A549 (cell line): ENCODE data around the gene ZNF469. TPM values are rescaled to one million over a fixed set of nuclear protein-coding genes. Genes with fewer than 3 reads are reported as not detected.

Experiments
- ATAC-seq, 2 experiments: fragments of 200-7000 bp in 1 of 2; fragments of >200 bp in 1 of 2; cut with Nextera tagmentation in 1 of 2; cut with Tn5 transposase in 1 of 2; 3 replicates each; pipeline versions ENCODE4 v1.8.0 to v1.9.1; 2018 to 2020; ENCODE audit warnings: mild to moderate bottlenecking in 1 of 2, moderate library complexity in 1 of 2
- CTCF ChIA-PET: fragments of 300-600 bp; sonication (Branson Sonifier 250); formaldehyde crosslinking; extraction: SDS; loops from one replicate; lab custom pipeline; 2021; ENCODE audit warnings: antibody characterized with exemption, inconsistent platforms; lab: Yijun Ruan, JAX
- POLR2A ChIA-PET: fragments of 350-600 bp; formaldehyde crosslinking; extraction: SDS; loops from one replicate; lab custom pipeline; 2021; ENCODE audit warnings: antibody characterized with exemption, inconsistent platforms; lab: Yijun Ruan, JAX
- DNase-seq, 2 experiments: peaks; one replicate each; pipeline versions ENCODE4 v3.0.0 to v3.0.0-alpha.2; 2011 to 2016; ENCODE audit warnings: low read depth in 1 of 2, low spot score in 1 of 2
- FAIRE-seq: peaks from 2 replicates; lab custom pipeline; 2011; peaks lifted over from hg19 to GRCh38; lab: Jason Lieb, UNC
- H3K27ac ChIP-seq, 2 experiments: fragments of >200 bp; sonication (Bioruptor Twin); formaldehyde crosslinking; 3 replicates each; pipeline ENCODE4 v1.5.1; 2016 to 2017
- H3K4me1 ChIP-seq: fragments of >200 bp; sonication (Bioruptor Twin); formaldehyde crosslinking; 3 replicates; pipeline ENCODE4 v1.6.1; 2016
- H3K4me2 ChIP-seq: fragments of >200 bp; sonication (Bioruptor Twin); formaldehyde crosslinking; 3 replicates; pipeline ENCODE4 v1.6.1; 2016
- H3K4me3 ChIP-seq: fragments of >200 bp; sonication (Bioruptor Twin); formaldehyde crosslinking; 3 replicates; pipeline ENCODE4 v1.5.1; 2016
- H3K9me3 ChIP-seq: fragments of >200 bp; sonication (Bioruptor Twin); formaldehyde crosslinking; 3 replicates; pipeline ENCODE4 v1.6.1; 2016
- CBX8 ChIP-seq: fragments of 200-600 bp; sonication (generic); IDR thresholded peaks from 2 replicates; pipeline ENCODE4 v1.6.1; 2016
- CHD2 ChIP-seq: fragments of 150-350 bp; IDR thresholded peaks from 2 replicates; pipeline ENCODE4 v1.6.1; 2014; ENCODE audit warnings: low read length; ENCODE audit not compliant: partially characterized antibody
- EHMT2 ChIP-seq: fragments of 200-600 bp; sonication (generic); IDR thresholded peaks from 2 replicates; pipeline ENCODE4 v1.6.1; 2016; ENCODE audit warnings: antibody characterized with exemption, low read depth, mild to moderate bottlenecking, moderate library complexity
- ESRRA ChIP-seq: fragments of 150-350 bp; IDR thresholded peaks from 2 replicates; pipeline ENCODE4 v1.6.1; 2014; ENCODE audit warnings: mild to moderate bottlenecking, low read length, borderline replicate concordance
- HDAC2 ChIP-seq: fragments of 200-600 bp; sonication (generic); IDR thresholded peaks from 2 replicates; pipeline ENCODE4 v1.6.1; 2016
- KDM5A ChIP-seq: fragments of 200-600 bp; sonication (generic); IDR thresholded peaks from 2 replicates; pipeline ENCODE4 v1.6.1; 2016; ENCODE audit warnings: antibody characterized with exemption, mild to moderate bottlenecking
- MAFK ChIP-seq: fragments of 450-650 bp; IDR thresholded peaks from 2 replicates; pipeline ENCODE4 v1.6.1; 2014; ENCODE audit not compliant: partially characterized antibody
- MAZ ChIP-seq: fragments of 150-350 bp; IDR thresholded peaks from 2 replicates; pipeline ENCODE4 v1.6.1; 2014; ENCODE audit warnings: antibody characterized with exemption, low read depth, low read length, borderline replicate concordance
- MYC ChIP-seq: IDR thresholded peaks from 2 replicates; pipeline ENCODE4 v1.6.1; 2012; ENCODE audit warnings: mild to moderate bottlenecking, inconsistent platforms, low read length, improper control_type of control experiment, borderline replicate concordance
- NR3C1 ChIP-seq: fragments of >200 bp; sonication (Bioruptor Twin); formaldehyde crosslinking; IDR thresholded peaks from 3 replicates; pipeline ENCODE4 v1.6.1; 2017
- RCOR1 ChIP-seq: fragments of 150-350 bp; IDR thresholded peaks from 2 replicates; pipeline ENCODE4 v1.6.1; 2014; ENCODE audit warnings: antibody characterized with exemption, low read length, low read depth
- RNF2 ChIP-seq: fragments of 200-600 bp; sonication (generic); IDR thresholded peaks from 2 replicates; pipeline ENCODE4 v1.6.1; 2016; ENCODE audit warnings: low read depth, mild to moderate bottlenecking, antibody characterized with exemption, moderate library complexity, borderline replicate concordance
- SMC3 ChIP-seq: fragments of >200 bp; sonication (Bioruptor Twin); formaldehyde crosslinking; IDR thresholded peaks from 3 replicates; pipeline ENCODE4 v1.6.1; 2018; ENCODE audit warnings: inconsistent platforms
- TFCP2L1 ChIP-seq: fragments of 250-450 bp; sonication (Bioruptor Pico); IDR thresholded peaks from 2 replicates; pipeline ENCODE4 v1.5.0; 2021; ENCODE audit warnings: mild to moderate bottlenecking
- TP53 ChIP-seq: fragments of 250-450 bp; sonication (Bioruptor Pico); IDR thresholded peaks from 2 replicates; pipeline ENCODE4 v1.5.0; 2021; ENCODE audit warnings: mild to moderate bottlenecking, moderate library complexity
- WGBS: methylation state at CpG from one replicate; pipeline ENCODE4 v1.1.6; 2017; ENCODE audit errors: missing lambda C conversion rate; 5-methylcytosine and 5-hydroxymethylcytosine counted together
- polyA plus RNA-seq, 4 experiments: library from polyadenylated mRNA; depleted of rRNA in 3 of 4; stranded (reverse); fragments of >200 nt; fragmentation: RNase III in 1 of 4; extraction: RNeasy Plus Mini Kit Qiagen cat#74134 plus additional on column Dnase treatment in 1 of 4; gene quantifications; 2 replicates in 3 of 4; 3 replicates in 1 of 4; pipeline ENCODE4 v1.2.3, GENCODE V29; 2011 to 2017
- TF ChIP-seq, protein P1 (sequence below): fragments of 250-450 bp; sonication (Bioruptor Pico); IDR thresholded peaks from 2 replicates; pipeline ENCODE4 v1.5.0; 2020; ENCODE audit warnings: low read depth, mild to moderate bottlenecking, moderate library complexity
- TF ChIP-seq, protein P2 (sequence below): fragments of 200-600 bp; sonication (generic); IDR thresholded peaks from 2 replicates; pipeline ENCODE4 v1.6.1; 2016; ENCODE audit warnings: antibody characterized with exemption, mild to moderate bottlenecking, moderate library complexity
- TF ChIP-seq, protein P3 (sequence below): fragments of >200 bp; sonication (Bioruptor Twin); formaldehyde crosslinking; IDR thresholded peaks from 3 replicates; pipeline ENCODE4 v1.6.1; 2016
- TF ChIP-seq, protein P4 (sequence below): IDR thresholded peaks from 2 replicates; pipeline ENCODE4 v1.6.1; 2012
- TF ChIP-seq, protein P5 (sequence below): IDR thresholded peaks from 2 replicates; pipeline ENCODE4 v1.6.1; 2012; ENCODE audit warnings: low read depth, borderline replicate concordance

Gene ZNF469
- polyA plus RNA-seq, 2 of the 4 experiments (the other 2 are of a cell fraction) = 0.47 to 4.4 TPM

DNA sequence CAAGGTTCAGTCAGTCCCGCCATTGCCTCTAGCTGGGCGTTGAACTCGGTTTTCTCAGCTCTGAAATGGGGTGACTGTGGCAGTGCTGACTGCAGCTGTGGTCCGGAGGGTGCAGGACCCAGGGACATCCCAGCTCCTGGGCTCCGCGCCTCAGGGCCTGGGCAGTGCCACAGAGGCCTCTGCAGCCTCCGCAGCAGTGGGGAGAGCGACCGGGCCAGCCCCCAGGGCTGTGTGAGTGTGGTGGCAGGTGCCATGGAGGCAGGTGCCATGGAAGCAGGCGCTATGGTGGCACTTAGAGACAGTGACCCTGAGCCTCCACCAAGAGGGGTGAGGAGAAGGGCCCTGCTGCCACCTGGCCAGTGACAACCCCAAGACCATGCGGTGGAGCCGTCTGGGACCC lies 30.9 kb downstream of the ZNF469 start:
- Histone ChIP-seq H3K9me3 (no peaks in the 10 kb centered on the region), H3K27ac (no peak overlapping the region), H3K4me3 (no peak overlapping the region), H3K4me1 (no peaks in the 10 kb centered on the region), H3K4me2 (no peak overlapping the region)
- WGBS = 92% methylated on average over 6 of the region's 12 CpGs
- no peak for FAIRE-seq
- DNase-seq = no peak
- TF ChIP-seq, protein P1, sequence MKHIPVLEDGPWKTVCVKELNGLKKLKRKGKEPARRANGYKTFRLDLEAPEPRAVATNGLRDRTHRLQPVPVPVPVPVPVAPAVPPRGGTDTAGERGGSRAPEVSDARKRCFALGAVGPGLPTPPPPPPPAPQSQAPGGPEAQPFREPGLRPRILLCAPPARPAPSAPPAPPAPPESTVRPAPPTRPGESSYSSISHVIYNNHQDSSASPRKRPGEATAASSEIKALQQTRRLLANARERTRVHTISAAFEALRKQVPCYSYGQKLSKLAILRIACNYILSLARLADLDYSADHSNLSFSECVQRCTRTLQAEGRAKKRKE (CRISPR knock-in tag) = no peak
- TF ChIP-seq, protein P2, sequence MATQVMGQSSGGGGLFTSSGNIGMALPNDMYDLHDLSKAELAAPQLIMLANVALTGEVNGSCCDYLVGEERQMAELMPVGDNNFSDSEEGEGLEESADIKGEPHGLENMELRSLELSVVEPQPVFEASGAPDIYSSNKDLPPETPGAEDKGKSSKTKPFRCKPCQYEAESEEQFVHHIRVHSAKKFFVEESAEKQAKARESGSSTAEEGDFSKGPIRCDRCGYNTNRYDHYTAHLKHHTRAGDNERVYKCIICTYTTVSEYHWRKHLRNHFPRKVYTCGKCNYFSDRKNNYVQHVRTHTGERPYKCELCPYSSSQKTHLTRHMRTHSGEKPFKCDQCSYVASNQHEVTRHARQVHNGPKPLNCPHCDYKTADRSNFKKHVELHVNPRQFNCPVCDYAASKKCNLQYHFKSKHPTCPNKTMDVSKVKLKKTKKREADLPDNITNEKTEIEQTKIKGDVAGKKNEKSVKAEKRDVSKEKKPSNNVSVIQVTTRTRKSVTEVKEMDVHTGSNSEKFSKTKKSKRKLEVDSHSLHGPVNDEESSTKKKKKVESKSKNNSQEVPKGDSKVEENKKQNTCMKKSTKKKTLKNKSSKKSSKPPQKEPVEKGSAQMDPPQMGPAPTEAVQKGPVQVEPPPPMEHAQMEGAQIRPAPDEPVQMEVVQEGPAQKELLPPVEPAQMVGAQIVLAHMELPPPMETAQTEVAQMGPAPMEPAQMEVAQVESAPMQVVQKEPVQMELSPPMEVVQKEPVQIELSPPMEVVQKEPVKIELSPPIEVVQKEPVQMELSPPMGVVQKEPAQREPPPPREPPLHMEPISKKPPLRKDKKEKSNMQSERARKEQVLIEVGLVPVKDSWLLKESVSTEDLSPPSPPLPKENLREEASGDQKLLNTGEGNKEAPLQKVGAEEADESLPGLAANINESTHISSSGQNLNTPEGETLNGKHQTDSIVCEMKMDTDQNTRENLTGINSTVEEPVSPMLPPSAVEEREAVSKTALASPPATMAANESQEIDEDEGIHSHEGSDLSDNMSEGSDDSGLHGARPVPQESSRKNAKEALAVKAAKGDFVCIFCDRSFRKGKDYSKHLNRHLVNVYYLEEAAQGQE = no peak
- TF ChIP-seq, protein P3, sequence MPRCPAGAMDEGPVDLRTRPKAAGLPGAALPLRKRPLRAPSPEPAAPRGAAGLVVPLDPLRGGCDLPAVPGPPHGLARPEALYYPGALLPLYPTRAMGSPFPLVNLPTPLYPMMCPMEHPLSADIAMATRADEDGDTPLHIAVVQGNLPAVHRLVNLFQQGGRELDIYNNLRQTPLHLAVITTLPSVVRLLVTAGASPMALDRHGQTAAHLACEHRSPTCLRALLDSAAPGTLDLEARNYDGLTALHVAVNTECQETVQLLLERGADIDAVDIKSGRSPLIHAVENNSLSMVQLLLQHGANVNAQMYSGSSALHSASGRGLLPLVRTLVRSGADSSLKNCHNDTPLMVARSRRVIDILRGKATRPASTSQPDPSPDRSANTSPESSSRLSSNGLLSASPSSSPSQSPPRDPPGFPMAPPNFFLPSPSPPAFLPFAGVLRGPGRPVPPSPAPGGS = no peak
- TF ChIP-seq SMC3 (no peak), CBX8 (no peak)
- ATAC-seq = peak in 1 of 2 experiments; percentile 6; a peak in 3 of 6 replicates
- ChIA-PET CTCF (interaction anchor here (0.7 kb wide), 1 partner anchor 431 kb away, joined by 3 read pairs; no protein-coding TSS in a partner anchor), POLR2A (no interaction called here)

DNA sequence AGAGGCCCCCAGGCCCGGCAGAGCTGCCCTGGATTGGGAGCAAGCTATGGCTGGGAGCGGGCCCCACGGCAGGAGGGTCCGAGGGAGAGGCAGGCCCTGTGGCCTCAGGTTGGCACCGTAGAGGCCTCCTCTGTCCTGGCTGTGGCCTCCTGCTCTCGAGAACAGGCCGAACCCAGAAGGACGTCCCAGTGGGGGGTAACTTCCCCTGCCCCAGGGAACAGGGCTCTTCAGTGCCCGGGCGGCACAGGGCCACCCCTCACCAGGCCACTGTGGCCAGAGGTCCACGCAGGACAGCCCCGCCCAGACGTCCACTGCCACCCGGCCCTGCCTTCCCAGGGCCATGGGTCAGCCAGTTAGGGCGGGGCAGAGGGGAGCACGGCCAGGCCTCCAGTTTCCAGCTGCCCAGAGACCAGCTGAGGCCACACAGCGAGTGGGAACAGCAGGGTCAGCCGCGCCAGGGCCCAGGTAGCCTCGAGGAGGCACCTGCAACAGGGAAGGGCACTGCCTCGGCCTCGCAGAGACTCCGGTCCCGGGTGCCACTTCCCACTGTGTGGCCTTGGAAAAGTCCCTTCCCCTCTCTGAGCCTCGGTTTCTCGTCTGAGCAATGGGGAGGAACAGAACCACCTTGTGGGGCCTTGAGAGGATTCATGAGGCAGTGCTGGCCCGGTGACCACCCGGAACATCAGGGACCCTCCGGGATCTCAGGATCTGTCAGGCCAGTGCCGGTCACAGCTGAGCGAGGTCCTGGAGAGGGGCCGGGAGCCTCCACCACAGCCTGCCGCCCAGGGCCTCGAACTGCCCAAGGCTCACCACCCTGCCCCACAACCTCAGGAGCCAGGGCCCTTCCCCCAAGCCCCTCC lies 32.0 kb downstream of the ZNF469 start:
- CTCF ChIA-PET = interaction anchor here (0.7 kb wide), 1 partner anchor 9 kb away, joined by 3 read pairs; no protein-coding TSS in a partner anchor
- Histone ChIP-seq H3K4me1 (no peaks in the 10 kb centered on the region), H3K9me3 (no peaks in the 10 kb centered on the region), H3K4me3 (no peak overlapping the region), H3K4me2 (no peak overlapping the region), H3K27ac (peak overlapping the region in 1 of 2 experiments; percentile 45; a peak in 2 of 6 replicates)
- ATAC-seq (no peak), DNase-seq (no peak), FAIRE-seq (no peak)
- WGBS = 97% methylated on average over 17 of the region's 34 CpGs
- TF ChIP-seq NR3C1 (no peak), RNF2 (no peak), EHMT2 (no peak), CHD2 (no peak), RCOR1 (no peak), MAFK (no peak), MYC (no peak), TFCP2L1 (CRISPR knock-in tag) (no peak), HDAC2 (no peak), ESRRA (no peak), TP53 (CRISPR knock-in tag) (no peak), SMC3 (no peak), CBX8 (no peak), MAZ (no peak), KDM5A (no peak)
- TF ChIP-seq, protein P4, sequence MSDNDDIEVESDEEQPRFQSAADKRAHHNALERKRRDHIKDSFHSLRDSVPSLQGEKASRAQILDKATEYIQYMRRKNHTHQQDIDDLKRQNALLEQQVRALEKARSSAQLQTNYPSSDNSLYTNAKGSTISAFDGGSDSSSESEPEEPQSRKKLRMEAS = no peak
- TF ChIP-seq, protein P5, sequence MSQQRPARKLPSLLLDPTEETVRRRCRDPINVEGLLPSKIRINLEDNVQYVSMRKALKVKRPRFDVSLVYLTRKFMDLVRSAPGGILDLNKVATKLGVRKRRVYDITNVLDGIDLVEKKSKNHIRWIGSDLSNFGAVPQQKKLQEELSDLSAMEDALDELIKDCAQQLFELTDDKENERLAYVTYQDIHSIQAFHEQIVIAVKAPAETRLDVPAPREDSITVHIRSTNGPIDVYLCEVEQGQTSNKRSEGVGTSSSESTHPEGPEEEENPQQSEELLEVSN = no peak
- POLR2A ChIA-PET = no interaction called here
